K562 (cell line): ENCODE measurements around the gene VDAC1. TPM values are rescaled to one million over a fixed set of nuclear protein-coding genes. Genes with fewer than 3 reads are reported as not detected.

ENCODE experiments used
- PML ChIP-seq: IDR thresholded peaks from 2 replicates; pipeline ENCODE4 v1.6.1; 2012; ENCODE audit warnings: low read length, inconsistent platforms
- RBM25 ChIP-seq: fragments of 200-400 bp; formaldehyde crosslinking; IDR thresholded peaks from 2 replicates; pipeline ENCODE4 v1.6.1; 2018; ENCODE audit warnings: low read length, low read depth, moderate library complexity; ENCODE audit not compliant: severe bottlenecking
- RUNX1 ChIP-seq: sonication (generic); IDR thresholded peaks from 2 replicates; pipeline ENCODE4 v1.6.1; 2016; ENCODE audit warnings: antibody characterized with exemption, low read depth
- polyA plus RNA-seq, 8 experiments: library from polyadenylated mRNA; depleted of rRNA in 4 of 8; stranded (reverse) in 5 of 8; unstranded in 3 of 8; fragments of >200 nt; fragmentation: Nextera tagmentation in 2 of 8; fragmentation: Illumina TruSeq in 1 of 8; extraction: Ambion mirVana in 2 of 8; extraction: Trizol in 1 of 8; gene quantifications; 2 replicates each; pipeline versions ENCODE4 v1.2.1 to v1.2.3, GENCODE V29; 2011 to 2014; ENCODE audit warnings: inconsistent platforms in 1 of 8, missing spikeins in 1 of 8
- total RNA-seq, 7 experiments: library from RNA; depleted of rRNA in 6 of 7; stranded (reverse); fragments of >200 nt in 6 of 7; fragmentation: Illumina TruSeq in 2 of 7; extraction: Trizol in 2 of 7; gene quantifications; 2 replicates each; pipeline versions ENCODE4 v1.2.1 to v1.2.3, GENCODE V29; 2011 to 2021; ENCODE audit warnings: low replicate concordance in 1 of 7
- TF ChIP-seq, protein P1 (sequence below): fragments of 250-450 bp; sonication (Bioruptor Pico); IDR thresholded peaks from 2 replicates; pipeline ENCODE4 v1.4.0; 2020
- TF ChIP-seq, protein P2 (sequence below): sonication (generic); formaldehyde crosslinking; IDR thresholded peaks from 2 replicates; pipeline ENCODE4 v1.8.0; 2022; ENCODE audit warnings: mild to moderate bottlenecking, missing genetic modification reagents

Gene VDAC1
- total and polyA plus RNA-seq, 9 of the 15 experiments (the other 6 are each of a cell fraction or from before 2014, with no cell fraction given) = 168 to 366 (median 293) TPM

DNA sequence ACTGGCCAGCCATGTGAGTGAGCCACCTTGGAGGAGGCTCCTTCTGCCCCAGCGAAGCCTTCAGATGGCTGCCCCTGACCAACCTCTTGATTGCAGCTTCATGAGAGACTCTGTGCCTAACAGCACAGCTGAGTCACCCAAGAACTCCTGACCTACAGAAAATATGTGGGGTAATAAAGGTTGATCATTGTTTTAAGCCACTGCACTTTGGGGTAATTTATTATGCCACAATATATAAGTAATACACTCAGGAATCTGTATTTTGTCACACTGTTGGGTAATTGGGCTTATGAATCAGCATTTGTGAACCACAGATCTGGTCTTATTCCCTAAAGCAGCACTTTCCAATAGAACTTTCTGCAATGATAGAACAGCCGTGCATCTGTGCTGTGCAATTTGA is 24.4 kb upstream of the VDAC1 start (continued):
- TF ChIP-seq, protein P1, sequence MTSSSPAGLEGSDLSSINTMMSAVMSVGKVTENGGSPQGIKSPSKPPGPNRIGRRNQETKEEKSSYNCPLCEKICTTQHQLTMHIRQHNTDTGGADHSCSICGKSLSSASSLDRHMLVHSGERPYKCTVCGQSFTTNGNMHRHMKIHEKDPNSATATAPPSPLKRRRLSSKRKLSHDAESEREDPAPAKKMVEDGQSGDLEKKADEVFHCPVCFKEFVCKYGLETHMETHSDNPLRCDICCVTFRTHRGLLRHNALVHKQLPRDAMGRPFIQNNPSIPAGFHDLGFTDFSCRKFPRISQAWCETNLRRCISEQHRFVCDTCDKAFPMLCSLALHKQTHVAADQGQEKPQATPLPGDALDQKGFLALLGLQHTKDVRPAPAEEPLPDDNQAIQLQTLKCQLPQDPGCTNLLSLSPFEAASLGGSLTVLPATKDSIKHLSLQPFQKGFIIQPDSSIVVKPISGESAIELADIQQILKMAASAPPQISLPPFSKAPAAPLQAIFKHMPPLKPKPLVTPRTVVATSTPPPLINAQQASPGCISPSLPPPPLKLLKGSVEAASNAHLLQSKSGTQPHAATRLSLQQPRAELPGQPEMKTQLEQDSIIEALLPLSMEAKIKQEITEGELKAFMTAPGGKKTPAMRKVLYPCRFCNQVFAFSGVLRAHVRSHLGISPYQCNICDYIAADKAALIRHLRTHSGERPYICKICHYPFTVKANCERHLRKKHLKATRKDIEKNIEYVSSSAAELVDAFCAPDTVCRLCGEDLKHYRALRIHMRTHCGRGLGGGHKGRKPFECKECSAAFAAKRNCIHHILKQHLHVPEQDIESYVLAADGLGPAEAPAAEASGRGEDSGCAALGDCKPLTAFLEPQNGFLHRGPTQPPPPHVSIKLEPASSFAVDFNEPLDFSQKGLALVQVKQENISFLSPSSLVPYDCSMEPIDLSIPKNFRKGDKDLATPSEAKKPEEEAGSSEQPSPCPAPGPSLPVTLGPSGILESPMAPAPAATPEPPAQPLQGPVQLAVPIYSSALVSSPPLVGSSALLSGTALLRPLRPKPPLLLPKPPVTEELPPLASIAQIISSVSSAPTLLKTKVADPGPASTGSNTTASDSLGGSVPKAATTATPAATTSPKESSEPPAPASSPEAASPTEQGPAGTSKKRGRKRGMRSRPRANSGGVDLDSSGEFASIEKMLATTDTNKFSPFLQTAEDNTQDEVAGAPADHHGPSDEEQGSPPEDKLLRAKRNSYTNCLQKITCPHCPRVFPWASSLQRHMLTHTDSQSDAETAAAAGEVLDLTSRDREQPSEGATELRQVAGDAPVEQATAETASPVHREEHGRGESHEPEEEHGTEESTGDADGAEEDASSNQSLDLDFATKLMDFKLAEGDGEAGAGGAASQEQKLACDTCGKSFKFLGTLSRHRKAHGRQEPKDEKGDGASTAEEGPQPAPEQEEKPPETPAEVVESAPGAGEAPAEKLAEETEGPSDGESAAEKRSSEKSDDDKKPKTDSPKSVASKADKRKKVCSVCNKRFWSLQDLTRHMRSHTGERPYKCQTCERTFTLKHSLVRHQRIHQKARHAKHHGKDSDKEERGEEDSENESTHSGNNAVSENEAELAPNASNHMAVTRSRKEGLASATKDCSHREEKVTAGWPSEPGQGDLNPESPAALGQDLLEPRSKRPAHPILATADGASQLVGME (CRISPR knock-in tag) = no peak
- TF ChIP-seq RUNX1 (no peak), PML (no peak), RBM25 (no peak)
- TF ChIP-seq, protein P2, sequence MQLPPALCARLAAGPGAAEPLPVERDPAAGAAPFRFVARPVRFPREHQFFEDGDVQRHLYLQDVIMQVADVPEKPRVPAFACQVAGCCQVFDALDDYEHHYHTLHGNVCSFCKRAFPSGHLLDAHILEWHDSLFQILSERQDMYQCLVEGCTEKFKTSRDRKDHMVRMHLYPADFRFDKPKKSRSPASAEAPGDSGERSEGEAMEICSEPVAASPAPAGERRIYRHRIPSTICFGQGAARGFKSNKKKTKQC = no peak
